HEK293 (cell line): ENCODE results near the gene DNM1.

Source experiments
- CTCF ChIA-PET: fragments of 350-600 bp; formaldehyde crosslinking; extraction: SDS; loops from one replicate; lab custom pipeline; 2021; ENCODE audit warnings: antibody characterized with exemption; lab: Yijun Ruan, JAX
- POLR2A ChIA-PET: fragments of 300-600 bp; formaldehyde crosslinking; extraction: SDS; loops from one replicate; lab custom pipeline; 2020; ENCODE audit warnings: antibody characterized with exemption, inconsistent platforms; lab: Yijun Ruan, JAX
- H3K27ac ChIP-seq: fragments of 200-500 bp; sonication (Bioruptor generic); 2 replicates; pipeline ENCODE4 v1.5.1; 2014; ENCODE audit warnings: low read depth, low read length, control low read depth, inconsistent platforms; ENCODE audit errors: extremely low read depth
- H3K36me3 ChIP-seq, 2 experiments: fragments of 200-500 bp in 1 of 2; sonication (Bioruptor generic) in 1 of 2; 1 replicate in 1 of 2; 2 replicates in 1 of 2; pipeline ENCODE4 v1.5.1; 2014 to 2017; ENCODE audit warnings: inconsistent platforms in 2 of 2, low read length in 2 of 2; ENCODE audit not compliant: control insufficient read depth in 2 of 2, insufficient read depth in 1 of 2
- H3K4me1 ChIP-seq: fragments of 200-500 bp; sonication (Bioruptor generic); 2 replicates; pipeline ENCODE4 v1.5.1; 2014; ENCODE audit warnings: mild to moderate bottlenecking, low read length, inconsistent platforms; ENCODE audit not compliant: control insufficient read depth, insufficient read depth
- H3K4me3 ChIP-seq: 2 replicates; pipeline ENCODE4 v1.5.1; 2011; ENCODE audit warnings: low read depth, mild to moderate bottlenecking, control low read depth, low read length, moderate library complexity
- H3K9me3 ChIP-seq: fragments of 200-500 bp; sonication (Bioruptor generic); 2 replicates; pipeline ENCODE4 v1.5.1; 2014; ENCODE audit warnings: low read depth, low read length, inconsistent platforms; ENCODE audit not compliant: control insufficient read depth, insufficient read depth
- GLI4 ChIP-seq: fragments of 450-650 bp; formaldehyde crosslinking; IDR thresholded peaks from 2 replicates; pipeline ENCODE4 v1.5.1; 2016; ENCODE audit warnings: missing biosample characterization, missing genetic modification characterization
- GLIS2 ChIP-seq: fragments of 450-650 bp; formaldehyde crosslinking; IDR thresholded peaks from 2 replicates; pipeline ENCODE4 v1.5.1; 2016; ENCODE audit warnings: missing biosample characterization, missing genetic modification characterization
- PRDM2 ChIP-seq: fragments of 450-650 bp; formaldehyde crosslinking; IDR thresholded peaks from 2 replicates; pipeline ENCODE4 v1.5.1; 2016; ENCODE audit warnings: missing biosample characterization, missing genetic modification characterization, borderline replicate concordance
- ZBTB48 ChIP-seq: fragments of 450-650 bp; formaldehyde crosslinking; IDR thresholded peaks from 2 replicates; pipeline ENCODE4 v1.5.1; 2016; ENCODE audit warnings: missing biosample characterization, missing genetic modification characterization
- ZFHX2 ChIP-seq: fragments of 450-650 bp; formaldehyde crosslinking; conservative IDR thresholded peaks from 2 replicates; pipeline ENCODE4 v1.5.1; 2016; ENCODE audit warnings: missing biosample characterization, missing genetic modification characterization
- ZNF175 ChIP-seq: fragments of 450-650 bp; formaldehyde crosslinking; IDR thresholded peaks from 2 replicates; pipeline ENCODE4 v1.5.1; 2016; ENCODE audit warnings: missing biosample characterization, missing genetic modification characterization
- ZNF2 ChIP-seq: fragments of 450-650 bp; formaldehyde crosslinking; IDR thresholded peaks from 2 replicates; pipeline ENCODE4 v1.5.1; 2016; ENCODE audit warnings: missing biosample characterization, missing genetic modification characterization
- ZNF223 ChIP-seq: fragments of 450-650 bp; formaldehyde crosslinking; IDR thresholded peaks from 2 replicates; pipeline ENCODE4 v1.5.1; 2016; ENCODE audit warnings: missing biosample characterization, missing genetic modification characterization
- ZNF423 ChIP-seq: fragments of 450-650 bp; formaldehyde crosslinking; IDR thresholded peaks from 2 replicates; pipeline ENCODE4 v1.5.1; 2016; ENCODE audit warnings: missing biosample characterization, missing genetic modification characterization
- ZNF555 ChIP-seq: fragments of 450-650 bp; formaldehyde crosslinking; conservative IDR thresholded peaks from 2 replicates; pipeline ENCODE4 v1.5.1; 2017; ENCODE audit warnings: missing biosample characterization, mild to moderate bottlenecking, missing genetic modification characterization, inconsistent platforms
- ZNF654 ChIP-seq: fragments of 450-650 bp; formaldehyde crosslinking; IDR thresholded peaks from 2 replicates; pipeline ENCODE4 v1.5.1; 2016; ENCODE audit warnings: low read depth, missing biosample characterization, missing genetic modification characterization
- ZNF768 ChIP-seq: fragments of 450-650 bp; formaldehyde crosslinking; IDR thresholded peaks from 2 replicates; pipeline ENCODE4 v1.5.1; 2018; ENCODE audit warnings: missing biosample characterization, mild to moderate bottlenecking, missing genetic modification characterization
- ZNF837 ChIP-seq: fragments of 450-650 bp; formaldehyde crosslinking; IDR thresholded peaks from 2 replicates; pipeline ENCODE4 v1.5.1; 2016; ENCODE audit warnings: missing biosample characterization, missing genetic modification characterization

DNM1 gene

GRCh38 chr9:128163027-128163515 is 40.1 kb upstream of the DNM1 start:
- Histone ChIP-seq H3K4me3 (no peak overlapping the region), H3K27ac (no peak overlapping the region), H3K4me1 (no peaks in the 10 kb centered on the region), H3K9me3 (no peaks in the 10 kb centered on the region), H3K36me3 (peaks cover 0 to 56% of the 10 kb centered on the region in 2 experiments; a peak in 2 of 3 replicates)
- ChIA-PET POLR2A (no interaction called here), CTCF (interaction anchor here (0.5 to 0.6 kb wide), 2 partner anchors 23 to 1581 kb away, joined by 3 read pairs; no protein-coding TSS in a partner anchor)
- TF ChIP-seq ZNF837 (tag by site-specific recombination) (no peak), GLI4 (tag by site-specific recombination) (0 out of 2 replicates have a peak, but pooled peaks have one; percentile 69)

- POLR2A ChIA-PET = no interaction called here
- H3K9me3 ChIP-seq = no peaks in the 10 kb centered on the region
- peak; percentile 35; the same call in 1 of the 2 replicates for TF ChIP-seq ZNF223 (tag by site-specific recombination)
- TF ChIP-seq ZNF768 (tag by site-specific recombination) = 0 out of 2 replicates have a peak, but pooled peaks have one; percentile 38
- TF ChIP-seq GLIS2 (tag by site-specific recombination) = peak; percentile 49
- TF ChIP-seq ZNF175 = no peak
- TF ChIP-seq ZFHX2 = 0 out of 2 replicates have a peak, but pooled peaks have one; percentile 9
- CTCF ChIA-PET = interaction anchor here (0.5 to 0.7 kb wide), 3 partner anchors 22 to 1580 kb away, joined by 3 read pairs; no protein-coding TSS in a partner anchor
- no peak overlapping the region for H3K4me3 ChIP-seq
- no peak overlapping the region for H3K27ac ChIP-seq
- H3K4me1 ChIP-seq = no peaks in the 10 kb centered on the region
- H3K36me3 ChIP-seq = peaks cover 0 to 61% of the 10 kb centered on the region in 2 experiments; a peak in 2 of 3 replicates
Measured at GRCh38 chr9:128163523-128164306, 39.5 kb upstream of the DNM1 start.

- no peak overlapping the region for H3K4me3 ChIP-seq
- TF ChIP-seq ZBTB48 (tag by site-specific recombination) (no peak), ZNF654 (no peak), ZNF2 (tag by site-specific recombination) (no peak), ZNF837 (tag by site-specific recombination) (no peak), ZNF423 (no peak)
- H3K9me3 ChIP-seq = no peaks in the 10 kb centered on the region
- peaks cover 0 to 68% of the 10 kb centered on the region in 2 experiments; a peak in 2 of 3 replicates for H3K36me3 ChIP-seq
- POLR2A ChIA-PET = no interaction called here
- CTCF ChIA-PET = interaction anchor here (0.7 kb wide), 1 partner anchor 28 kb away, joined by 3 read pairs; no protein-coding TSS in a partner anchor
- no peaks in the 10 kb centered on the region for H3K4me1 ChIP-seq
- H3K27ac ChIP-seq = no peak overlapping the region
Measured at GRCh38 chr9:128164307-128164885, 38.8 kb upstream of the DNM1 start.

GRCh38 chr9:128166169-128166568 is 37.0 kb upstream of the DNM1 start:
- CTCF ChIA-PET = interaction anchor here (0.5 kb wide), 1 partner anchor 91 kb away, joined by 3 read pairs; no protein-coding TSS in a partner anchor

More at GRCh38 chr9:128166169-128166568, 37.0 kb upstream of the DNM1 start:
- H3K4me3 ChIP-seq = no peak overlapping the region
- no peaks in the 10 kb centered on the region for H3K4me1 ChIP-seq
- no peaks in the 10 kb centered on the region for H3K9me3 ChIP-seq
- peaks cover 0 to 79% of the 10 kb centered on the region in 2 experiments; a peak in 2 of 3 replicates for H3K36me3 ChIP-seq
- no peak overlapping the region for H3K27ac ChIP-seq
- TF ChIP-seq ZNF555 (no peak), PRDM2 (tag by site-specific recombination) (no peak)
- POLR2A ChIA-PET = interaction anchor here (1.0 kb wide), 1 partner anchor 11 kb away, joined by 3 read pairs; no protein-coding TSS in a partner anchor
